KBM-7 (cell line): ENCODE measurements around the gene CEP128.

Experiments
- DNase-seq: peaks from one replicate; pipeline ENCODE4 v3.0.0-alpha.2; 2015
- in situ Hi-C: fragments of 300-500 bp; cut with MboI; formaldehyde crosslinking; loops from 2 replicates; pipeline ENCODE4 v1.14.3; 2020; ENCODE audit warnings: low sequenced_read_pairs, low pct_unique_long_range_greater_than_20kb, mixed read lengths

The CEP128 gene

GRCh38 chr14:80713076-80713850 lies 228.3 kb downstream of the CEP128 start:
- in situ Hi-C loops = no loop called here
- DNase-seq = no peak

DNA sequence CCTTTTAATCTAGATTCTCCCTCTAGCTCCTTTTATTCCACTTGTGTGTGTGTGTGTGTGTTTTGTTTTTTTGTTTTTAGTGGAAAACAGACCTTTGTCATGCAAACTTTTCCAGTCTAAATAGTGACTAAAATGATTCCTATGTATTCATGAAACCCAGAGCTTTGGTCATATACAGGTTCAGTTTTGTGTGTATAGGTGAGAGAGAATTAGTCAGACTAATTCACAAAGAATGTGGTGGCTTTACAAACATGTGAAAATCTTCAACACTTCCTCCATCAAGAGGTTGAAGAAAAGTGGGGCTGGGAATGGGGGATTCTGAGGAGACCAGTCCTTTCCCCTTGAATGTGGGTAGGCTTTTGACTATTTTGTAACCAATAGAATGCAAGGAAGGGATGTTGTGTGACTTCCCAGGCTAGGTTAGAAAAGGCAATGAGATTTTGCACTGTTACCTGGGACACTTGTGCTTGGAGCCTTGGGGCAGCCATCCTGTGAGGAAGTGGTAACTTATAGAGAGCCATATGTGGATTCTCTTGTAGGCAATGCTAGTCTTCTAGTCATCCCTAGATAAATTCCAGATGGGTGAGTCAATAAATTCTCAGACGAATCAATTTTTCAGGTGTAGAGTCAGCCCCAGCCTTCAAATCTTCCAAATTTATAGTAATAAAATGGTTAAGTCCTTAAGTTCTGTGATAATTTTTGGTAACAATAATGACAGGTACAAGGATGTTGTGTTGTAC lies 236.1 kb downstream of the CEP128 start:
- in situ Hi-C loops = no loop called here
- no peak for DNase-seq

- in situ Hi-C loops = no loop called here
Observed at GRCh38 chr14:80700601-80701000, 240.9 kb downstream of the CEP128 start.

GRCh38 chr14:80699861-80700260 lies 241.7 kb downstream of the CEP128 start:
- in situ Hi-C loops = no loop called here
- no peak for DNase-seq

More at GRCh38 chr14:80700601-80701000, 240.9 kb downstream of the CEP128 start:
- DNase-seq = no peak

DNA sequence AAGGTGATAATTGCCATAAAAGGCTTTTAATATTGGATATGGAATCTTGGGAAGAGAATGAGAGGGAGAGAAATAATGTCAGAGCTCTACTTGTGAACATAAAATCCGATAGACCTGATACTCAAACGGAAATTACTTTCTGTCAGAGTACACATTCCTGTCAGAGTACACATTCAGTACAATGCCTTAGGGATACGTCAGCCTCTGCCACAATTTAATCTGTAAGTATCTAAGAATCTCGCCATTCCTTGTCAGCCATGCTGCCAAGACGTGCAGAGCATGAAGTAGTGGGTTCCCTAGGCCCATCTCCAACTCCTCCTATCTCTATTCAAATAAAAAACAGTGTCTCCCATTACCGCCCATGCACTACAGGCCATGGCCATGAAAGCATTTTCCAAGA lies 242.6 kb downstream of the CEP128 start:
- DNase-seq = no peak
- in situ Hi-C loops = no loop called here

DNA sequence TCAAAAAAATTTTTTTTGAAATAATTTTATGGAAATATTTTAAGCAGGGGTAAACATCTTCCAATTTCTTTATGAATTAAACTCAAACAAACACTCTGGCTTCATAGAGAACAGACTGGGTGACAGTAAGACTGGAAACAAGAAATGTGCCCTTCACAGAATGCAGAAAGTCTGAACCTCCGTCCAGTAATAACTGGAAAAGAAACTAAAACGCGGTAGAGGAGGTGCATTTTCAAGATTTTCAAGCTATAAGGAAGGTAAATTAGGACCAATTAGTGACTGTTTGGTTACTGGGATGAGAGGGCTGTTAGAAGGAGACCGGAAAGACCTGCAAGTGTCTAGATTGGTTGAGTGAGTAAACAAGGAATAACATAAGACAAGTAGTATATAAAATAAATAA lies 245.7 kb downstream of the CEP128 start:
- in situ Hi-C loops = no loop called here
- no peak for DNase-seq

DNA sequence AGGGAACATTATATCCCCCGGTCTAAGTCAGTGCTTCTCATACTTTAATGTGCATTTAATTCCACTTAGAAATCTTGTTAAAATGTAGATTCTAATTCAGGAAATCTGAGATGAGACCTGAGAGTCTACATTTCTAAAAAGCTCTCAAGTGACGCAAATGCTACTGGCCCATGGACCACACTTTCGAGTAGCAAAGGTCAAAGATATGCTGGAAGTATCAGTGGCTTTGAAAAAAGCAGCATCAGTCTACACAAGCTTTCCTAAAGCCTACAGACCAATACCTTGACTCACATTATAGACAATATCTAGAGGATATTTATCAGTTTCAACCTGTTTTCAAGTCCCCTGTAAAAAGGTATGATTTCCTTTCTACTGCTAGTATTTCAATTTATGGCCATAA lies 248.6 kb downstream of the CEP128 start:
- in situ Hi-C loops = no loop called here
- no peak for DNase-seq

GRCh38 chr14:80681651-80682050 lies 259.9 kb downstream of the CEP128 start:
- in situ Hi-C loops = no loop called here
- DNase-seq = no peak

DNA sequence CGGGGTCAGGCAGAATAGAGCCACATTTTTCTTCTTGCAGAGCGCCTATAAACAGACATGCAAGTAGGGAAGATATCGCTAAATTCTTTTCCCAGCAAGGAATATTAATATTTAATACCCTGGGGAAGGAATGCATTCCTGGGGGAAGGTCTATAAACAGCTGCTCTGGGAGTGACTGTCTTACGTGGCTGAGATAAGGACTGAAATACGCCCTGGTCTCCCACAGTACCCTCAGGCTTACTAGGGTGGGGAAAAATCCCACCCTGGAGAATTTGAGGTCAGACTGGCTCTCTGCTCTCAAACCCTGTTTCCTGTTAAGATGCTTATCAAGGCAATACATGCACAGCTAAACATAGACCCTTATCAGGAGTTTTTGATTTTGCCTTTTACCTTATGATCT lies 262.3 kb downstream of the CEP128 start:
- in situ Hi-C loops = no loop called here
- no peak for DNase-seq

GRCh38 chr14:80678436-80678835 lies 263.1 kb downstream of the CEP128 start:
- DNase-seq = no peak
- in situ Hi-C loops = no loop called here

GRCh38 chr14:80669426-80669825 lies 272.1 kb downstream of the CEP128 start:
- DNase-seq = no peak
- in situ Hi-C loops = no loop called here

DNA sequence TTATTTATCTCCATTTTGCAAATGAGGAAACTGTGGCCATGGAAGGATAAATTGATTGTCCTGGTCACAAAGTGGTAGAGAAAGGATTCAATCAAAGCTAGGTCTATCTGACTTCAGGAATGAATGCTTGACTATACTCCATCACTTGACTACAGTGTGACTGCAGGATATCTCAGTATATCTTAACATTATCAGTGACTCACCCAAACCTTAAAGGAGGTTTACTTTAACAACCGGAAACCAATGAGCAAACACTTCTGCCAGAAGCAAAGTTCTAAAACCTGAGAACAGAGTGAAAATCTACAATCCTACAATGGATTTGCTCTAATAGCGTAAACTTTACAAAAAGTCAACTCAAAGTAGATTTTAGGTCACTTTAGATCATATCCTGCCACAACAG lies 277.0 kb downstream of the CEP128 start:
- in situ Hi-C loops = no loop called here
- no peak for DNase-seq

- no peak for DNase-seq
- in situ Hi-C loops = no loop called here
Observed at GRCh38 chr14:80663541-80663940, 278.0 kb downstream of the CEP128 start.

- in situ Hi-C loops = no loop called here
- no peak for DNase-seq
Observed at GRCh38 chr14:80659783-80660182, 281.8 kb downstream of the CEP128 start.

- in situ Hi-C loops = no loop called here
- no peak for DNase-seq
Observed at GRCh38 chr14:80658733-80659132, 282.8 kb downstream of the CEP128 start.

- no peak for DNase-seq
- in situ Hi-C loops = no loop called here
Observed at GRCh38 chr14:80658155-80658554, 283.4 kb downstream of the CEP128 start.

- in situ Hi-C loops = no loop called here
- no peak for DNase-seq
Observed at GRCh38 chr14:80653956-80654355, 287.6 kb downstream of the CEP128 start.

DNA sequence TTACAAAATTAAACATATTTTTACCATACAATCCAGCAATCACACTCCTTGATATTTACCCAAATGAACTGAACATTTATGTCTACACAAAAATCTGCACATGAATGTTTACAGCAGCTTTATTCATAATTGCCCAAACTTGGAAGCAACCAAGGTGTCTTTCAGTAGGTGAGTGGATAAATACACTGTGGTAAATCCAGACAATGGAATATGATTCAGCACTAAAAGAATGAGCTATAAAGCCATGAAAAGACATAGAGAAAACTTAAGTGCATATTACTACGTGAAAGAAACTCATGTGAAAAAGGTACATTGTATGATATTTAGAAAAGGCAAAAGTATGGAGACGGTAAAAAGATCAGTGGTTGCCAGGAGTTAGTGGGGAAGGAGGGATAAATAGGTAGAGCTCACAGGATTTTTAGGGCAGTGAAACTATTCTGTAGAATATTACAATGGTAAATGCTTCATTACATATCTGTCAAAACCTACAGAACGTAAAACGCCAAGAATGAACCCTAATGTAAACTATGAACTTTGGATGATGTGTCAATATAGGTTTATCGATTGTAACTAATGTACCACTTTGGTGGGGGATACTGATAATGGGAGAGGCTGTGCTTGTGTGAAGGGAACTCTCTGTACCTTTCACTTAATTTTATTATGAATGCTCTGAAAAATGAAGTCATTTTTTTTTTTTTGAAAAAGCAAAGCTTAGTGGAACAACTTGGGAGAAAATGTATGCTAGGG lies 295.7 kb downstream of the CEP128 start:
- in situ Hi-C loops = no loop called here
- no peak for DNase-seq

- DNase-seq = no peak
- in situ Hi-C loops = no loop called here
Observed at GRCh38 chr14:80644826-80645225, 296.7 kb downstream of the CEP128 start.
